Midbrain (tissue), 1 donor: ENCODE measurements around the gene FRG1.
"Not testable (repeated sequence)": the region's sequence is repeated elsewhere in the genome, so short reads cannot be mapped to it uniquely, and the experiment has no call there.

Experiments used
- DNase-seq: peaks from one replicate; lab custom pipeline; 2025; lab: John Stamatoyannopoulos, UW

Gene FRG1

DNA sequence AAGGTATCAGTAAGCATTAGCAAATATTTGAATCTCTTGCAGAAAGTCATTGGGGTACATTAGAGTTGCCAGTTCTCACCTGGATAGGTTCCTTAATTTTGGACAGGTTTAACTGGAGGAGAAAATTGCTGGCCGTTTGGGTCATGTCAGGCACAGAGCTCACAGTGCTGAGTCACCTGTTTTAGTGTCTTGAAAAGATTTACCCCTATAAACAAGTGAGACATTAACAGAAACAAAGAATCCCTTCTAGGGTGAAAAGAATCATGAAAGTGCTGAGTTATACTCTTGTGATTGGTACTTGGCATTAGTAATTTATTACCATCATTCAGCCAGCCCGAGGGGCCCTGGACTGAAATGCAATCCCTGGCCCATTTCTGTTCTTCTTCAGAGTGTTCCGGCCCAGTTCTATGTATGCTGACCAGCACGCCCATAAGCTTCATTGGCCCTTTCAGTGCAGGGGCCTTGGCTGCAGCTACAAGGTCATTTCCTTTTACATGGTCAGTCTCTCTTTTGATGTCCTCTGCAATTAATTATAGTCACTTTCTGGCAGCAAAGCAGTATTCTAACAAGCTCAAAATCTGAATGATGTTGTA, 45.1 kb downstream of the FRG1 start:
- DNase-seq = not testable (repeated sequence)

DNA sequence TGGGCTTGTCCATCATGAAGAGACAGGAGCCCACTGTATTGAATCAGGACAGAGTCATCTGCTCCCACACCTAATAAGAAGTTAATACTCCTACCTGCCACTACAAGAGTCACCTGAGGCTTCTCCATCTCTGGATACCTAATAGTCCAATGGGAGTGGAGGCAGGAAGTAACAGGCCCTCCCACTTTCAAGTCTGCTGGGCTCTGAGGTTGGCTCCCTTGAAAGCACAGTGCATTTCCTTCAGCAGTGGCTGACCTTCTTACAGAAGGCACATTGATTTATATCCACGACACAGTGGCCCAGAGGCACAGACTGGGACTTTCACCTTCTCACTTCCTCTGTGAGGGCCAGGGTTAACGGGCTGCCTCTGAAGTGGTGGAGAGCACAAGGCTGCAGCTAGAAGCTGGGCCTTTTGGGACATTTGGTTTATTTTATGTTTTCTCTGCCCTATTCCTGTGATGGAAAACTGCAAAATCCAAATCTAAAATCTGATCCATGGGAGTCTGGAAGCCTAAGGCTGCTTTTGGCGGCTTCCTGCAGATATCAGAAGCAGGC, 48.3 kb downstream of the FRG1 start:
- DNase-seq = no peak

DNA sequence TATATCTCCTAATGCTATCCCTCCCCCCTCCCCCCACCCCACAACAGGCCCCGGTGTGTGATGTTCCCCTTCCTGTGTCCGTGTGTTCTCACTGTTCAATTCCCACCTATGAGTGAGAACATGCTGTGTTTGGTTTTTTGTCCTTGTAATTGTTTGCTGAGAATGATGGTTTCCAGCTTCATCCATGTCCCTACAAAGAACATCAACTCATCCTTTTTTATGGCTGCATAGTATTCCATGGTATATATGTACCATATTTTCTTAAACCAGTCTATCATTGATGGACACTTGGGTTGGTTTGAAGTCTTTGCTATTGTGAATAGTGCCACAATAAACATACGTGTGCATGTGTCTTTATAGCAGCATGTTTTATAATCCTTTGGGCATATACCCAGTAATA, 49.3 kb downstream of the FRG1 start:
- not testable (repeated sequence) for DNase-seq
